WTC11 (cell line): Measurements from ENCODE around the gene ZBTB24. TPM values are rescaled to one million over a fixed set of nuclear protein-coding genes. Genes with fewer than 3 reads are reported as not detected.
A peak's percentile ranks its signal among the peaks of the same experiment; 100 is the strongest.

Source experiments
- ATAC-seq: fragments of 200-7000 bp; cut with Tn5 transposase; 2 replicates; pipeline ENCODE4 v1.10.0; 2021; ENCODE audit warnings: mild to moderate bottlenecking, moderate library complexity
- CTCF ChIA-PET: fragments of 300-600 bp; sonication (Branson Sonifier 250); formaldehyde crosslinking; loops from one replicate; lab custom pipeline; 2021; ENCODE audit warnings: antibody characterized with exemption; lab: Charles Lee
- POLR2A ChIA-PET: fragments of 350-600 bp; sonication (Branson Sonifier 250); formaldehyde crosslinking; loops from one replicate; lab custom pipeline; 2021; ENCODE audit warnings: antibody characterized with exemption; lab: Charles Lee
- DNase-seq: peaks from one replicate; pipeline ENCODE4 v3.0.0; 2021; ENCODE audit warnings: low spot score
- H3K27ac Mint-ChIP-seq: 2 replicates; pipeline ENCODE4 v1.8.0; 2021; ENCODE audit warnings: mixed read lengths
- H3K27me3 Mint-ChIP-seq: 2 replicates; pipeline ENCODE4 v1.8.0; 2021; ENCODE audit warnings: low read depth, mild to moderate bottlenecking, moderate library complexity, mixed read lengths
- H3K36me3 Mint-ChIP-seq: 2 replicates; pipeline ENCODE4 v1.8.0; 2021; ENCODE audit warnings: mixed read lengths
- H3K4me1 Mint-ChIP-seq: 2 replicates; pipeline ENCODE4 v1.8.0; 2022; ENCODE audit warnings: mixed read lengths
- H3K4me3 Mint-ChIP-seq: 2 replicates; pipeline ENCODE4 v1.8.0; 2021; ENCODE audit warnings: mild to moderate bottlenecking, moderate library complexity, mixed read lengths
- H3K9me3 Mint-ChIP-seq: 2 replicates; pipeline ENCODE4 v1.8.0; 2021; ENCODE audit warnings: mixed read lengths
- ATF3 ChIP-seq: sonication (generic); formaldehyde crosslinking; conservative IDR thresholded peaks from 2 replicates; pipeline ENCODE4 v1.8.1; 2022; ENCODE audit warnings: mild to moderate bottlenecking, missing genetic modification reagents
- CREB1 ChIP-seq: sonication (generic); formaldehyde crosslinking; IDR thresholded peaks from 2 replicates; pipeline ENCODE4 v1.8.0; 2023; ENCODE audit warnings: mild to moderate bottlenecking, missing genetic modification reagents
- CREM ChIP-seq: sonication (generic); formaldehyde crosslinking; IDR thresholded peaks from 2 replicates; pipeline ENCODE4 v1.8.1; 2022; ENCODE audit warnings: mild to moderate bottlenecking, missing genetic modification reagents, moderate library complexity
- CTCF ChIP-seq: fragments of 200-600 bp; IDR thresholded peaks from 2 replicates; pipeline ENCODE4 v1.8.0; 2022; ENCODE audit warnings: antibody characterized with exemption
- E2F4 ChIP-seq: sonication (generic); formaldehyde crosslinking; IDR thresholded peaks from 2 replicates; pipeline ENCODE4 v1.8.1; 2022; ENCODE audit warnings: low read depth, mild to moderate bottlenecking, moderate library complexity, missing genetic modification reagents, borderline replicate concordance
- JAZF1 ChIP-seq: fragments of 250-450 bp; sonication (Bioruptor Pico); IDR thresholded peaks from 2 replicates; pipeline ENCODE4 v1.9.0; 2021; ENCODE audit warnings: moderate library complexity, mild to moderate bottlenecking, inconsistent platforms
- MYBL2 ChIP-seq: sonication (generic); formaldehyde crosslinking; IDR thresholded peaks from 2 replicates; pipeline ENCODE4 v1.8.1; 2023; ENCODE audit warnings: mild to moderate bottlenecking, moderate library complexity, missing genetic modification reagents
- NR2C2 ChIP-seq: sonication (generic); formaldehyde crosslinking; IDR thresholded peaks from 2 replicates; pipeline ENCODE4 v1.8.0; 2022; ENCODE audit warnings: mild to moderate bottlenecking, missing genetic modification reagents
- SMAD4 ChIP-seq: sonication (generic); formaldehyde crosslinking; IDR thresholded peaks from 2 replicates; pipeline ENCODE4 v1.8.0; 2022; ENCODE audit warnings: mild to moderate bottlenecking, missing genetic modification reagents
- ZNF423 ChIP-seq: fragments of 250-450 bp; sonication (Bioruptor Pico); IDR thresholded peaks from 2 replicates; pipeline ENCODE4 v2.1.2; 2022; ENCODE audit warnings: mild to moderate bottlenecking, moderate library complexity
- total RNA-seq: library from RNA; stranded (reverse); gene quantifications from 3 replicates; pipeline ENCODE4 v1.2.3, GENCODE V29; 2021
- TF ChIP-seq, protein P1 (sequence below): sonication (generic); formaldehyde crosslinking; IDR thresholded peaks from 2 replicates; pipeline ENCODE4 v1.8.1; 2023; ENCODE audit warnings: mild to moderate bottlenecking, missing genetic modification reagents, borderline replicate concordance
- TF ChIP-seq, protein P2 (sequence below): sonication (generic); formaldehyde crosslinking; conservative IDR thresholded peaks from 2 replicates; pipeline ENCODE4 v1.8.1; 2023; ENCODE audit warnings: mild to moderate bottlenecking, low read depth, missing genetic modification reagents, moderate library complexity

ZBTB24 gene
- total RNA-seq, 1 experiment from 2014 or later: 14.7 TPM

DNA sequence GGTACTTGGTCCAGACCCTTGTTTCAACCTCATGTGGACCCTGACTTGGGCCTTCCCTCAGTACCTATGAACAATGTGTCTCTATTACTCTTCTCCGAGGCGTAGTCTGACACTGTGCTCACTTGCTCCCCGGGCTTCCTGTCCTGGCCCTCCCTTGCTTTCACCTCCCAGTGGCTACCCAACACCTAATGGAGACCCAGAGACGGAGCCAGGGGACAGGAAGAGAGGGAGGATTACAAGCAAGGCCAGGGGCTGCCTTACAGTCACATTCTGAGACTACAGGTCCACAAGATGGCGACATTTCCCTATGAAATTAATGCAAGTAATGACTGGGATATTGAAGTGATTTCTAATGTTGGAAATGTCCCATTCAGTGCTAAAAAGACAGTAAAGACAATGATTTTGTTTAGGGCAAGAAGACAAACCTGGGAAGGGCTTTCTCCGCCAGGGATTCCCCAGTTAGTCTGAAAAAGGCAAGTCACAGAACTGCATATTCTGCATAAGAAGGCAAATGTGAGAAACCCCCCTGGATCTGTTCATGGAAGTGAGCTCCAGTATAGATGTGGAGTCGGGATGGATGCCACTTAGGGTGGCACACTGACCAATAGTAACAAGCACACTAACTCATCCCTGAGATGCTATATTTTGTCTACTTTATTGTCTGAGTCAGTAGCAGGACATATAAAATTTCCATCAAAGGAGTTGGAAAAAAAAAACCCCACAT is 44.0 kb upstream of the ZBTB24 start:
- H3K4me1 Mint-ChIP-seq: peaks cover 12% of the 10 kb centered on the region
- DNase-seq (peak; percentile 58), ATAC-seq (peak; percentile 99)
- CTCF ChIA-PET: interaction anchor here (0.6 to 2.4 kb wide), 17 partner anchors 16 to 862 kb away, joined by 3 to 28 read pairs (median 3); partner anchors contain the start of genes AK9, CDC40, FIG4 and MICAL1
- peaks cover 14% of the 10 kb centered on the region for H3K36me3 Mint-ChIP-seq
- H3K9me3 Mint-ChIP-seq: peaks cover 36% of the 10 kb centered on the region
- no peaks in the 10 kb centered on the region; the same call in 1 of the 2 replicates for H3K27me3 Mint-ChIP-seq
- no peak overlapping the region for H3K4me3 Mint-ChIP-seq
- POLR2A ChIA-PET: interaction anchor here (0.5 kb wide), 1 partner anchor 512 kb away, joined by 3 read pairs; no protein-coding TSS in a partner anchor
- H3K27ac Mint-ChIP-seq: no peak overlapping the region
- TF ChIP-seq CREB1 (CRISPR knock-in tag) (no peak), CTCF (peak; percentile 35; the same call in 1 of the 2 replicates), E2F4 (CRISPR knock-in tag) (no peak), ZNF423 (CRISPR knock-in tag) (peak; percentile 36; the same call in 1 of the 2 replicates)
- TF ChIP-seq, protein P1, sequence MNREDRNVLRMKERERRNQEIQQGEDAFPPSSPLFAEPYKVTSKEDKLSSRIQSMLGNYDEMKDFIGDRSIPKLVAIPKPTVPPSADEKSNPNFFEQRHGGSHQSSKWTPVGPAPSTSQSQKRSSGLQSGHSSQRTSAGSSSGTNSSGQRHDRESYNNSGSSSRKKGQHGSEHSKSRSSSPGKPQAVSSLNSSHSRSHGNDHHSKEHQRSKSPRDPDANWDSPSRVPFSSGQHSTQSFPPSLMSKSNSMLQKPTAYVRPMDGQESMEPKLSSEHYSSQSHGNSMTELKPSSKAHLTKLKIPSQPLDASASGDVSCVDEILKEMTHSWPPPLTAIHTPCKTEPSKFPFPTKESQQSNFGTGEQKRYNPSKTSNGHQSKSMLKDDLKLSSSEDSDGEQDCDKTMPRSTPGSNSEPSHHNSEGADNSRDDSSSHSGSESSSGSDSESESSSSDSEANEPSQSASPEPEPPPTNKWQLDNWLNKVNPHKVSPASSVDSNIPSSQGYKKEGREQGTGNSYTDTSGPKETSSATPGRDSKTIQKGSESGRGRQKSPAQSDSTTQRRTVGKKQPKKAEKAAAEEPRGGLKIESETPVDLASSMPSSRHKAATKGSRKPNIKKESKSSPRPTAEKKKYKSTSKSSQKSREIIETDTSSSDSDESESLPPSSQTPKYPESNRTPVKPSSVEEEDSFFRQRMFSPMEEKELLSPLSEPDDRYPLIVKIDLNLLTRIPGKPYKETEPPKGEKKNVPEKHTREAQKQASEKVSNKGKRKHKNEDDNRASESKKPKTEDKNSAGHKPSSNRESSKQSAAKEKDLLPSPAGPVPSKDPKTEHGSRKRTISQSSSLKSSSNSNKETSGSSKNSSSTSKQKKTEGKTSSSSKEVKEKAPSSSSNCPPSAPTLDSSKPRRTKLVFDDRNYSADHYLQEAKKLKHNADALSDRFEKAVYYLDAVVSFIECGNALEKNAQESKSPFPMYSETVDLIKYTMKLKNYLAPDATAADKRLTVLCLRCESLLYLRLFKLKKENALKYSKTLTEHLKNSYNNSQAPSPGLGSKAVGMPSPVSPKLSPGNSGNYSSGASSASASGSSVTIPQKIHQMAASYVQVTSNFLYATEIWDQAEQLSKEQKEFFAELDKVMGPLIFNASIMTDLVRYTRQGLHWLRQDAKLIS (CRISPR knock-in tag): no peak
- TF ChIP-seq, protein P2, sequence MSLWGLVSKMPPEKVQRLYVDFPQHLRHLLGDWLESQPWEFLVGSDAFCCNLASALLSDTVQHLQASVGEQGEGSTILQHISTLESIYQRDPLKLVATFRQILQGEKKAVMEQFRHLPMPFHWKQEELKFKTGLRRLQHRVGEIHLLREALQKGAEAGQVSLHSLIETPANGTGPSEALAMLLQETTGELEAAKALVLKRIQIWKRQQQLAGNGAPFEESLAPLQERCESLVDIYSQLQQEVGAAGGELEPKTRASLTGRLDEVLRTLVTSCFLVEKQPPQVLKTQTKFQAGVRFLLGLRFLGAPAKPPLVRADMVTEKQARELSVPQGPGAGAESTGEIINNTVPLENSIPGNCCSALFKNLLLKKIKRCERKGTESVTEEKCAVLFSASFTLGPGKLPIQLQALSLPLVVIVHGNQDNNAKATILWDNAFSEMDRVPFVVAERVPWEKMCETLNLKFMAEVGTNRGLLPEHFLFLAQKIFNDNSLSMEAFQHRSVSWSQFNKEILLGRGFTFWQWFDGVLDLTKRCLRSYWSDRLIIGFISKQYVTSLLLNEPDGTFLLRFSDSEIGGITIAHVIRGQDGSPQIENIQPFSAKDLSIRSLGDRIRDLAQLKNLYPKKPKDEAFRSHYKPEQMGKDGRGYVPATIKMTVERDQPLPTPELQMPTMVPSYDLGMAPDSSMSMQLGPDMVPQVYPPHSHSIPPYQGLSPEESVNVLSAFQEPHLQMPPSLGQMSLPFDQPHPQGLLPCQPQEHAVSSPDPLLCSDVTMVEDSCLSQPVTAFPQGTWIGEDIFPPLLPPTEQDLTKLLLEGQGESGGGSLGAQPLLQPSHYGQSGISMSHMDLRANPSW (CRISPR knock-in tag): no peak

DNA sequence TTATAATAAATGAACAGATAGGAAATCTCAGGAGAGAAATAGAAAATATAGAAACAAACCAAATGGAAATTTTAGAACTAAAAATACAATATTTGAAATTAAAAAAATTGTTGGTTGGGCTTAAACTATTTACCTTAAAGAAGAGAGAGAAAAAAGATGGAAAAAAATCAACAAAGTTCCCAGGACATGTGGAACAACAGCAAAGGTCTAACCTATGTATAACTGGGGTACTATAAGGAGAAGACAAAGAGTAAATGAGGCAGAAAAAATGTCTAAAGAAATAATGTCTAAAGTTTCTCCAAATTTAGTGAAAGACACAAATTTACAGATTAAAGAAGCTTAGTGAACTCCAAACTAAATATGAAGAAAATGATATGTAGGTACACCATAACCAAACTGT is 41.1 kb upstream of the ZBTB24 start:
- no peak for ATAC-seq
- no peak for DNase-seq
- H3K4me3 Mint-ChIP-seq: no peak overlapping the region
- ChIA-PET CTCF (no interaction called here), POLR2A (no interaction called here)
- TF ChIP-seq JAZF1 (CRISPR knock-in tag) (no peak), SMAD4 (CRISPR knock-in tag) (no peak), CREM (no peak), ATF3 (CRISPR knock-in tag) (no peak), MYBL2 (CRISPR knock-in tag) (no peak), NR2C2 (CRISPR knock-in tag) (no peak)
- H3K36me3 Mint-ChIP-seq: peaks cover 14% of the 10 kb centered on the region
- no peak overlapping the region for H3K27ac Mint-ChIP-seq
- H3K4me1 Mint-ChIP-seq: peaks cover 16% of the 10 kb centered on the region
- H3K27me3 Mint-ChIP-seq: no peaks in the 10 kb centered on the region; the same call in 1 of the 2 replicates
- H3K9me3 Mint-ChIP-seq: peaks cover 42% of the 10 kb centered on the region
